ENCODE data around the gene FKBP15. TPM values are rescaled to one million over a fixed set of nuclear protein-coding genes. Genes with fewer than 3 reads are reported as not detected.

The FKBP15 gene
- polyA plus RNA-seq, 1 donor (not counting 4 experiments of a cell fraction or from before 2014, with no cell fraction given): 22.4 TPM

DNA sequence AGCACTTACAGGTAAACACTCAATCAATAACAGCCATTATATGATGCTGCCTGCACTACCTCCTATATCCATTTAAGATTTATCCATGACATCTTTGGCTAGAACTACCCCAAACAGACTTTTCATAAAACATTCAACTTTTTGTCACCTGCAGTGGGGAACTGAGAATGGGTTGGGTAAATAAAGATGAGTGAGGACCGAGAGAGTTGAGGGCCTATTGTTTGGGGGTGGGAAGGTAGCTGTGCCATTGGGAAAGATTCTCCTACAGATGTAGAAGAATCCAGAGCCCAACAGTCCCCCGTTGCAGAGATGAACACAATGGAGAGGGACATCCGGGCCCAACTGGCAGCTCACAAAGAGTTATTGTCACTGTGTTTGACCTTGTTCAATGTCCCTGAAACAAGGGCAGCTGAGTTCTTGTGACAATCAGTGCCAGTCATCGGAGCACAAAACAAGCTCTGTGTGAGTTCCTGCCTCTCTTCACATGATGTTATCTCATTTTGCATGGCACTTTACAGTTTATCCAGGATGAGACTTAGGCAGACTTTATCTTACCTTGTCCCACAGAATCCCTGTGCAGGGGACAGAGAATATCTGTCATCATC is 81.8 kb downstream of the FKBP15 start:
- Histone ChIP-seq H3K9me3 (ENCODE audit: control insufficient read depth, low read depth, low read length) (no peaks in the 10 kb centered on the region), H3K4me2 (ENCODE audit: control insufficient read depth, extremely low read depth, insufficient read depth, low read depth, low read length) (no peak overlapping the region), H2AFZ (ENCODE audit: control insufficient read depth, low read length) (no peak overlapping the region), H4K20me1 (ENCODE audit: control insufficient read depth, extremely low read depth, insufficient read depth, low read length) (no peaks in the 10 kb centered on the region), H3K9me1 (ENCODE audit: control insufficient read depth, extremely low read depth, insufficient read depth, low read length) (no peaks in the 10 kb centered on the region), H3K9ac (ENCODE audit: control insufficient read depth, extremely low read depth, insufficient read depth, low read length) (no peak overlapping the region), H3K4me1 (ENCODE audit: control insufficient read depth, extremely low read depth, insufficient read depth, low read length) (no peaks in the 10 kb centered on the region), H3K4me3 (ENCODE audit: control insufficient read depth in 2 of 3, extremely low read depth in 1 of 3, insufficient read depth in 2 of 3, low read depth in 1 of 3, low read length in 3 of 3) (no peak overlapping the region), H3K27ac (ENCODE audit: control insufficient read depth, insufficient read depth, low read length) (no peak overlapping the region), H3K79me2 (ENCODE audit: control insufficient read depth, insufficient read depth, low read length) (no peaks in the 10 kb centered on the region), H3K36me3 (ENCODE audit: control insufficient read depth in 2 of 2, extremely low read depth in 1 of 2, insufficient read depth in 2 of 2, low read length in 2 of 2) (no peaks in the 10 kb centered on the region), H3K27me3 (ENCODE audit: control insufficient read depth, extremely low read depth, insufficient read depth, low read length) (peaks cover 24% of the 10 kb centered on the region)
- dilution Hi-C loops (cut with MboI; ENCODE audit: extremely low pct_ligation_motif_present, low sequenced_read_pairs): no loop called here
- FAIRE-seq: no peak
- DNase-seq (ENCODE audit: low read depth, low spot score): no peak
- TF ChIP-seq, protein P1, sequence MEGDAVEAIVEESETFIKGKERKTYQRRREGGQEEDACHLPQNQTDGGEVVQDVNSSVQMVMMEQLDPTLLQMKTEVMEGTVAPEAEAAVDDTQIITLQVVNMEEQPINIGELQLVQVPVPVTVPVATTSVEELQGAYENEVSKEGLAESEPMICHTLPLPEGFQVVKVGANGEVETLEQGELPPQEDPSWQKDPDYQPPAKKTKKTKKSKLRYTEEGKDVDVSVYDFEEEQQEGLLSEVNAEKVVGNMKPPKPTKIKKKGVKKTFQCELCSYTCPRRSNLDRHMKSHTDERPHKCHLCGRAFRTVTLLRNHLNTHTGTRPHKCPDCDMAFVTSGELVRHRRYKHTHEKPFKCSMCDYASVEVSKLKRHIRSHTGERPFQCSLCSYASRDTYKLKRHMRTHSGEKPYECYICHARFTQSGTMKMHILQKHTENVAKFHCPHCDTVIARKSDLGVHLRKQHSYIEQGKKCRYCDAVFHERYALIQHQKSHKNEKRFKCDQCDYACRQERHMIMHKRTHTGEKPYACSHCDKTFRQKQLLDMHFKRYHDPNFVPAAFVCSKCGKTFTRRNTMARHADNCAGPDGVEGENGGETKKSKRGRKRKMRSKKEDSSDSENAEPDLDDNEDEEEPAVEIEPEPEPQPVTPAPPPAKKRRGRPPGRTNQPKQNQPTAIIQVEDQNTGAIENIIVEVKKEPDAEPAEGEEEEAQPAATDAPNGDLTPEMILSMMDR (optimal IDR thresholded peaks at IDR 0.05 in 1 of 3, IDR thresholded peaks at IDR 0.05 in 1 of 3, conservative IDR thresholded peaks at IDR 0.05 in 1 of 3; ENCODE audit: extremely low read depth in 1 of 3, insufficient read depth in 2 of 3, low read length in 3 of 3): no peak
- TF ChIP-seq EZH2 (IDR thresholded peaks at IDR 0.05; ENCODE audit: low read length): no peak

DNA sequence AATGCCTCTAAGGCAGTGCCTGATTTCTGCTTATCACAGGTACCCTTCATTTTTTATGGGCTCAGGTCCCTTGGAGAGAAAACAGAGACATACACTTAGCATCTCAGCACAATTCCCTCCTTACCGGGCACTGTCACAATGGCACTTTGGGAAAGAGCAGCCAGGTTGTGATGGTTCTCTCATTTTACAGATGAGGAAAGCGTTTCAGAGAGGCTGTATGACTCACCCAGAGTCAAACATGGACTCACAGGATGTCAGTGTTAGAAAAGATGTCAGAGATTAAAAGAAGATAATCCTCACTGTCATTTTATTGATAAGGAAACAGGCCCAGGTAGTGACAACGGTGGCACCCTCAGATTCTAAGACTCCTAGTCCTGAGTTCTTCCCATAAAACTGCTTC is 82.3 kb downstream of the FKBP15 start:
- H3K9ac ChIP-seq (ENCODE audit: control insufficient read depth, extremely low read depth, insufficient read depth, low read length): no peak overlapping the region
- DNase-seq (ENCODE audit: low read depth, low spot score): no peak
- no peaks in the 10 kb centered on the region for H3K36me3 ChIP-seq (ENCODE audit: control insufficient read depth in 2 of 2, extremely low read depth in 1 of 2, insufficient read depth in 2 of 2, low read length in 2 of 2)
- H3K9me3 ChIP-seq (ENCODE audit: control insufficient read depth, low read depth, low read length): no peaks in the 10 kb centered on the region
- H4K20me1 ChIP-seq (ENCODE audit: control insufficient read depth, extremely low read depth, insufficient read depth, low read length): no peaks in the 10 kb centered on the region
- TF ChIP-seq EZH2 (IDR thresholded peaks at IDR 0.05; ENCODE audit: low read length): no peak
- TF ChIP-seq, protein P1 (optimal IDR thresholded peaks at IDR 0.05 in 1 of 3, IDR thresholded peaks at IDR 0.05 in 1 of 3, conservative IDR thresholded peaks at IDR 0.05 in 1 of 3; ENCODE audit: extremely low read depth in 1 of 3, insufficient read depth in 2 of 3, low read length in 3 of 3): no peak
- H3K4me1 ChIP-seq (ENCODE audit: control insufficient read depth, extremely low read depth, insufficient read depth, low read length): no peaks in the 10 kb centered on the region
- H2AFZ ChIP-seq (ENCODE audit: control insufficient read depth, low read length): no peak overlapping the region
- no peak for FAIRE-seq
- H3K9me1 ChIP-seq (ENCODE audit: control insufficient read depth, extremely low read depth, insufficient read depth, low read length): no peaks in the 10 kb centered on the region
- H3K27ac ChIP-seq (ENCODE audit: control insufficient read depth, insufficient read depth, low read length): no peak overlapping the region
- no peaks in the 10 kb centered on the region for H3K79me2 ChIP-seq (ENCODE audit: control insufficient read depth, insufficient read depth, low read length)
- H3K4me3 ChIP-seq (ENCODE audit: control insufficient read depth in 2 of 3, extremely low read depth in 1 of 3, insufficient read depth in 2 of 3, low read depth in 1 of 3, low read length in 3 of 3): no peak overlapping the region
- H3K4me2 ChIP-seq (ENCODE audit: control insufficient read depth, extremely low read depth, insufficient read depth, low read depth, low read length): no peak overlapping the region
- H3K27me3 ChIP-seq (ENCODE audit: control insufficient read depth, extremely low read depth, insufficient read depth, low read length): peaks cover 21% of the 10 kb centered on the region
- dilution Hi-C loops (cut with MboI; ENCODE audit: extremely low pct_ligation_motif_present, low sequenced_read_pairs): no loop called here
